GM18873 (cell line): ENCODE measurements around the gene ASB2.
A peak's percentile ranks its signal among the peaks of the same experiment; 100 is the strongest.

Experiments
- ATAC-seq: cut with Tn5 transposase; IDR thresholded peaks from one replicate; pipeline ENCODE4 v1.9.1; 2021; ENCODE audit warnings: mild to moderate bottlenecking, moderate library complexity, moderate number of reproducible peaks; ENCODE audit not compliant: unreplicated experiment, low FRiP score

ASB2 gene

DNA sequence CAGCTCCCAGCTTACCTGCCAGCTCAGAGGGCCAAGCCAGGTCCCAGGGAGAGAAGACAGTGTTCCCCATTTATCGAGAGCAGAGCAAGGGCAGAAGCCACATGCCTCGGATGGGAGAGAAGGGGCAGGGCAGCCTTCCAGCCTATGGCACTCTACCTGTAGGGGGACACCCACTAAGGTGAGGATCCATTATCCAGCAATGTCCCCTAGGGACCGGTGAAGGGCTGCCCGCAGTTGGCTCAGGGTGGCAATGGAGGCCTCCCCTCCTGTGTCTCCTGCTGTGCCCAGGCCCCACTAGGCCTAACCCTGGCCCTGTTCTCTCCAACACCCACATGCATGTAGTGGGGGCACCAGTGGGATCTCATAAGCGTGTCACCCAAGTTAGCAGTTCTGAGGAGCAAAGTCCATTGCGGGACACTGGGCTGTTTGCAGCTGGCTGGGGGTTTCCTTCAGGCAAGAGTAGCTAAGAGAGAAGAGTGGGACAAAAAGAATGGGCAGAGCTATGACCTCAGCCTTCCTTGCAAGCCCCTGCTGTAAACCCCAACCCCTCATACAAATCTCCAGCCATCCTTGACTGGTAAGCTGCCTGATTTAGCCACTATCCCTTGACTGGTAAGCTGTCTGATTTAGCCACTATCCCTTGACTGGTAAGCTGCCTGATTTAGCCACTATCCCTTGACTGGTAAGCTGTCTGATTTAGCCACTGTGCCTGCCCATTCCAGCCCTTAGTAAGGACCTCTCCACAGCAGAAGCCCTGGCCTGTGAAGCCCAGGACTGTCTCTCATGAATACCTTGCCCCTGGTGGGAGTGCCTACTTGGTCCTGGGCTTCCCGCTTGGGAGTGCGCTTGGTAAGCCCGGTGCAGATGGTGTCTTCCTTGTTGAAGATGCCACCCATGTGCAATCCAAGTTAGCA lies 5.2 kb upstream of the ASB2 start:
- no peak for ATAC-seq

DNA sequence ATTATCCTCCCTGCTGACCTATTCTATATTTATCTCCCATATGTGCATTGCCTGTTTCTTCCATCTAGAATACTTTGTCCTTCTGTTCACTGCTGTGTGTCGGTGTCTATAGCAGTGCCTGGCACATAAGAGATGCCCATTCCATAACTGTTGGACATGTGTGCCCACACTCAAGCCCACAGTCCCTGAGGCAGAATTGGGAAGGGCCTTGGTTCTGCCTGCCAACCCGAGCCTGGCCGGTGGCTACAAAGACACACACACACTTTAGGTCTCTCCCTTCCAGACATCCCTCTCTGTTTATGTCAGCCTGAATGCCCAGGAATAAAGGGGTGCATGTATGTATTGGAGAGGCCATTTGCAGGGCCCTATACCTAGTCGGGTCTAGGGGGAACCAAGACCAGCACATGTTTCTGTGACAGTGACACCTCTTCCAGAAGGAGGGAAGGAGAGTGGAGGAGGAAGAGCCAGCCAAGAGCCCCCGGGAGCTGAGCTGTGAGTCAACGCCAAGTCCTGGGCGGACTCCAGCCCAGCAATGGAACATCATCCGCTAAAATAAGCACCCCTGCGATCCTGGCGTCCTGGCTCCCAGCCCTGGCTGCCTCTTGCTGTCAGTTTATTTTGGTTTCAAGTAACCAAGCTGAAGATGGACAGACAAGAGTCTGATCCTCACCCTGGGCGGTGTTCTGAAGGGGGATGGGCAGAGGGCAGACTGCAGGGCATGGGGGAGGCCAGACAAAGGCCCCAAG lies 4.3 kb upstream of the ASB2 start:
- no peak for ATAC-seq

DNA sequence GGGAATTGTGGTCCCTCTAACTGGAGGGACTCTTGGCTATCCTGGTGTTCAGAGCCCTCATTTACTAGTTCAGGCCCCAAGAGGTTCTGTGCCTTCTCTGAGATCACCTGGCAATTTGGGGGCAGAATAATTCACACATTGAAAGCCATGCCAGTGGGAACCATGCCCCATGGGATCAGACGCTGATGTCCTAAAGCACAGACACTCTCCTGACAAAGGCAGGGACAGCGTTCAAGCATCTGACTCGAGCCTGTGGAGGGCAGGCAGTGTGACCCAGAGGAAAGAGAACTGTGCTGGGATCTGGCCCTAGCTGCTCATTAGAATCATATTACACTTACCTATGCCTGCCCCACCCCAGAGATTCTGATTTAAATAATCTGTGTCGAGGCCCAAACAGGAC lies 2.4 kb upstream of the ASB2 start:
- no peak for ATAC-seq

DNA sequence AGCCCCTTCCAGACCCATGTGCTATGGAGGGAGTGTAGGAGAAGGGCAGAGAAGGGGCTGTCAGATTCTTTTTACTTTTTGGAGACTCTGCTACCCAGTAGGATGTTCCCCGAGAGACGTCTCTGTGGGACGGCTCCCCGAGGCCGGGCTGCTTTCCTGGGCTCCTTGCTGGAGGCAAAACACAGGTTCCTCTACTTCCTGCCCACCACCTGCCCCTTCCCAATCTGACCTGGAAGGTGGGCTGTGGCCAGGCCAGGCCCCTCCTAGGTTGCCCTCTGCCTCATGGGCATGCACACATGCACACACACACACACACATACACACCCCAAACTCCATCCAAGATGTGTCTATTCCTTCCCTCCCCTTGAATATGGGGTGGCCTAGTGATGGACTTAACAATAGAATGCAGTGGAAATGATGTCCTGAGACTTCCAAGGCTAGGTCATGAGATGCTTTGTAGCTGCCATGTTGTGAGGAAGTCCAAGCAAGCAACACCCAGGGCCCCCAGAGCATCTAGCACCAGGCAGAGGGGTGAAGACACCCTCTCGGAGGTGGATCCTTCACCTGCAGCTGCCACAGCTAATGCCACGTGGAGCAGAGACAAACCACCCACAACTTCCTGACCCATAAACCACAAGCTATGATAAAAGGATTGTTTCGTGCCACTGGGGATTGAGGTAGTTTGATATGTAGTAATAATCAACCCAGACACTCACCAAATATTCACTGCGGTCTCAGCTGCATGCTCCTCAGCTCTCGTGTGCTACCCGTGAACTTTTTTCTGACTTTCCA lies 1.6 kb upstream of the ASB2 start:
- peak; percentile 58 for ATAC-seq

DNA sequence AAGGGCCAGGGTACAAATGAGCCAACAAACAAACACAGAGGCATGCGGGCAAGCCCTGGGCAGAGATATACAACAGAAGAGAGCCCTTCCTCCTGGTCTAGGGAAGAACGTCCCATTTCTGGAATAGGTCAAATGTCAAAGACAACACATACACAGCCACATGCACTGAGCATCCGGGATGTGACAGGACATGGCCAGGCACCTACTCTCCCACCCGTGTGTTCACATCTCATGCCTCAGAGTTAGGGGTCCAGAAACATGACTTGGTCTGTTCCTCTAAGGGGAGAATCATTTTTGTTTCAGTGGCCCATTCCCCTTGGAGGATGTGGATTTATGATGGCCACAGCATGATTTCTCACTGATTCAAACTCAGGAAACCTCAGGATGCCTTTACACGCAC lies 801 bp upstream of the ASB2 start:
- ATAC-seq, result no peak

DNA sequence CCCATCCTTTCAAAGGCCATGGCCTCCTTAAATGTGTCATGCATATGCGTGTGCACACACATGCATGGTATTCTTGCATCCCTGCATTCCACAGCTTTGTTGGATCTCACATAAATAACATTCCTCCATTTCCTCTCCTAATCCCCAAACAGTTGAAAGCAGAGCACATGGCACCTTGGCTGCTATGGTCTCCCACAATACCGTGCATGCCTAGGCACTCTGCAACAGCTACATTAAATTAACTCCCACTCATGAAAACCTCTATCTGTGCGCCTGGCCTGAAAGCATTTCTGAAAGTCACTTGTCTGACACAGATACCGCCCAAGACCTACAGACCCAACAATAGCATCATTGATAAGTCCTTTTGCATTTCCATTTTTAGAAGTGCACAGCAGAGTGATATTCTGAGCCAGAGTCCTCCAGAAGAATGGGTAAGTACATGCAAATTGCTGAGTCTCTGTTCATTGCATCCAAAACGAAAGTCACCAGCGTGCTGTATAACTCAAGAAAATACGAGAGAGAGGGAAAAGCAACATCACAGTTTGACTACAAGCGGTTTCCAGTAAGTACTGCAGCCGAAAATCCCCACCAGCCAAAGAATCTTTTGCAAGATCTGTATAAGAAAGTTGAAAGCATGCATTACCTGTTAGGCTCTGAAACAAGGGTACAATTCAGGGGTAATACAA lies 436 bp downstream of the ASB2 start:
- peak; percentile 67 for ATAC-seq

DNA sequence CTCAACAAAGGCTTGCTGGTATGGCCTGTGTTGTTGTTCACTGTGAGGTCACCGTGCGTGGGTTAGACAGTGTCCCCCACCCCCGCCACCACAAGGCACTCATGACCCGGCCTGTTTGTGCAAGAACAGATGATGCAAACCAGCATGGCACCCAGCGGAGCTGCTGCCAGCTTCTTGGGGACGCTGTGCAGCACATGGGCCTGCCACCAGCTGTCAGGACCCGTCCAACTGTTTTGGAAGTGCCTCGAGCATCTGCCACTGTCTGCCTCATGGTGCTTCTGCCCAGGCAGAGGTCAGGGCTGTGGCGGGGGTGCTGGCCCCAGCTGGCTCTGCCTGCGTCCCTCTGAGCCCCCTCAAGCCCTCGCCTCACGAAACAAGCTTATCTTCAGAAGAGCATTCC lies 1.5 kb downstream of the ASB2 start:
- no peak for ATAC-seq

DNA sequence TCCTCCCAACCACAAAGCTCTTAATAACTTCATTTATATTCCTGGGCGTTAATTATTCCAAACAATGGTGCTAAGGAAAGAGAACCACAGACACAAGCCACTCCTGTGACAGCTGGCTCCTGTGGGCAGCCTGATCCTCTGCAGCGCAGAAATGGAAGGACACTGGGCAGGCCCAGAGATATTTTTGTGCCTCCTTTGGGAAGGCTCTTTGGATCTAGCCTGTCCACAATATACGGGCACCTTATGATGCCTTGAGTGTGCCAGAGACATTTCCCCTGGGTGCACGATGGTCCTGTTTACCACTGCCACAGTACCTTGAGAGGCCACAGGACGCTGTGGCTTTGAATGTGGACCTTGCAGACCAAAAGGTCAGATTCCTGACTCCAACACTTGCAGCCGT lies 2.1 kb downstream of the ASB2 start:
- ATAC-seq, result no peak

DNA sequence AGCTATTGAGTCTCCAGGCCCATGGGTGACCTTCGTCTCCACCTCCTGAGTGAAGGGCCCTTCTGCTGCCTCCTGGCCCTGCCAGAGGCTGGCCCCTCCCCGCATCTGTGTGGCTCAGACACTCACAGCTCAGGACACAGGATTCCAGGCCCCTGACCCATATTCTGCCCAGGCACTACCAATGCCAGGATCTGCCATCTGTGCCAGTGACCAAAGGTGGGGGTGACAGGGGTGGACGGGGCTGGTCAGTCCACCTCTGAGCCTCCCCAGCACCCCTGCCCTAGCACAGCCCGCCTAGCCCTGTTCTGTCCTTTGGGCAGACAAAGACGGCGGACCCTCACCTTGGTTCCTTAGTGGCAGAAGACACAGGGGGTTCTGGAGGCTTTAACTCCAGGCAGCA lies 2.8 kb downstream of the ASB2 start:
- no peak for ATAC-seq

DNA sequence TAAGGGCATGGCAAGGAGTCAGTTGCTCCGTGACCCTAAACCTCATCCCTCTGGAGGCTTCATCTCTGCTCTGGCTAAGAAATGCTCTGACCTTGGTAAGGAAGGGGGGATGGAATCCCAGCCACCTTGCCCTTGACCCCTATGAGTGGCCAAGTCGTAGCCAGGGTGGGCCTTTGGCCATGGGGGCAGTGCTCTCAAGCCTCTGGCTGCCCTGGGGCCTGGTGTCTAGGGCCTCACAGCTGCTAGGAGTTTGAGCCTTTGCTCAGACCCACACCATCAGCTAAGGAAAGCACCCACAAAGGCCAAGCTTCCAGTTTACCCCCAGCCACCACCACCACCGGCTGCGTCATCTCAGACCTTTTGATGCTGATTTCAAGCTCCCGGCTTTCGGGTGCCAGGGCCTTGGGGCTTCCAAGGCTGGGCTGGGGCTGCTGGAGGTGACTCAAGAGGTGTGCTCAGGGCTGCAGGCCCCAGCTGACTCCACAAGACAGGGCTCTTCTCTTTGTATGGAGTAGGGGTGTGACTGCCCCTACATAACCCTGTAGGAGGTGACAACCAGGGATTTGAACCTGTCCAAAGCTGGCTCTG lies 3.7 kb downstream of the ASB2 start:
- no peak for ATAC-seq

DNA sequence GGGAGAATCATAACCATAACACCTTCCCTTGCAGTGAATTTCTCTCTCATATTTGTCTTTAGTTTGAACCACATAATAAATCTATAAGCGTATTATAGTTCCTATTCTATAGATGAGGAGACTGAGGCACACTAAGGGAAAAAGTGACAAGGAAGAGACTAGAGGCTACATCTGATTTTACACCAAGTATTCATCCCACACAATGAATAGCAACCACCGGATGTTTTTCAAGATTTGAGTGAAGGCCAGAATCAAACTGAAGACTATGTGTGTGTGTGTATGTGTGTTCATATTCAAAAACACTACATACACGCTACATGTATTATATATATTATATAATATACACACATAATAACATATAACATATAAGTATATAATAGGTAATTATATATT lies 4.7 kb downstream of the ASB2 start:
- no peak for ATAC-seq

DNA sequence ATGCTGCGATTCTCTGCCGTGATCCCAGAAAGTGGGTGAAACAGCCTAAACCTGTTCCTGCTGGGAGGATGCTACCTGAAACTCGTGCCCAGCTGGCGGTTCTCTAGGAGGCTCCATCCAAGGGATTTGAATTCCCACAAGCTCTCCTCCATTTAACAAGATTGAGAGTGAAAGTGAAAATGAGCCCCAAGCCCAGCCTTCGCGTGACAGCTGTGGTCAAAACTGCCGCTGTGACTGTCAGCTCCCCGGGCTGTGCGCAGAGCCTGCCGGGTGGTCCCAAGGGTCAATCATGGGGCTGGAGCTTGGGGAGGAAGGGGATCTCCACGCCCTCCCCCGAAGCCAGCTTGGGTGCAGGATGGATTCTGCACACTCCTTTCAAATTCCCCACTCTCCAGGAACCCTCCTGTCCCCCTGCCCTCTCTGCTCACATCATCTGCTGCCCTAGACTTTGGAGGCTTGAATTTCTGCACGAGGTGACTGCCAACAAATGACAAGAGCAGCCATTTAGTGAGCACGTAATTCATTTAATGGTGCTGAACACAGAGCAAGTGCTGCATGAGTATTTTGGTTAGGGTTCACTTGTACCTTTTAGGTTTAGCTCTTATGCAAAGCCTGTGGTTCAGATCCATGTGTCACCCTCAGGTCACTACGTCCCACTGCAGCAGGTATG lies 5.3 kb downstream of the ASB2 start:
- peak; percentile 31 for ATAC-seq

DNA sequence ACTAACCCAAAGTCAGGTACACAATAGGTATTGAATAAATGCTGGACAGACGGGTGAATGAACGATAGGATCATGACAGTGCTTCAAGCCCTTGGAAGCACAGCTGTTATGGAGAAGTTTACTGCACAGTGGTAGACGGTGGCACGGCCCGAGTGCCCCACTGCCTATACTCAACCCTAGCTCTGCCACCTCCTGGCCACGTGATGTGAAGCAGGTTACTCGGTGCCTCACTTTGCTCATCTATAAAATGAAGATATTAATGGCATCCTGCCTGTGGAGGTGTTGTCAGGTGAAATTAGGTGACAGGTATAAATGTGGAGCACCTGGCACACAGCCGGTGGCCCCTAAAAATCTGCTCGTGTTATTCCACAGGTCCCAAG lies 5.8 kb downstream of the ASB2 start:
- ATAC-seq, result peak; percentile 22

DNA sequence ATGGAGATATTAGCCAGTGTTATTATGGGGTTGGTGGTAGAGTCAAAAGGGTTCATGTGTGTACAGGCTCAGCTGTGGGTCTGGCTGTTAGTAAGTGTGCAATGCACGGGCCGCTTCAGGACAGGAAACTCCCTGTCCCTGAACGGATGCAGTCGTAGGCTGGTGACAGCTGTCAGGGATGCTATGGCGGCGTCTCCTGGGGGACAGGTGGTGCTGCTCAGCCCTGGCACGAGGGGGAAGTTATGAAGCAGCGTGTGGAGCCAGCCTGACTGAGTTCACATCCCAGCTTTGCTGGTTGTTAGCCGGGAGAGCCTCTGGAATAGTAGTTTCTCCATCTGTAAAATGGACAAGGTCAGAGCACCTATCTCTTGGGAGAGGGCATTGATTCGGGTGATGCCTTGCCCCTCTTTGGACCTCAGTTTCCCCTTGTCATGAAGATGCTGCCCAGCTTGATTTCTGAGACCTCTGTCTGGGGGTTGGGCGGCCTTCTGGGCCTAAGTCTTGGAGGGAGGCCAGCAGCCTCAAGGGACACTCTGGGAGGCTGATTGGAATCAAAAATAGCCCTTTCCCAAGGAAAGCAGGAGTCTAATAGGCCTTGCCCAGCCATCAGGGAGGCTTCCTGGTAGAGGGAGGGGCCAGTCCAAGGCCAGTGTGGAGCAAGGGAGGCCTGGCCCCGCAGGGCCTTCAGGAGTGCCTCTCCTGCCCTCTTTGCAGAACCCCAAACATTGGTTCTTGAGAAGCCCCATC lies 7.1 kb downstream of the ASB2 start:
- ATAC-seq, result no peak

DNA sequence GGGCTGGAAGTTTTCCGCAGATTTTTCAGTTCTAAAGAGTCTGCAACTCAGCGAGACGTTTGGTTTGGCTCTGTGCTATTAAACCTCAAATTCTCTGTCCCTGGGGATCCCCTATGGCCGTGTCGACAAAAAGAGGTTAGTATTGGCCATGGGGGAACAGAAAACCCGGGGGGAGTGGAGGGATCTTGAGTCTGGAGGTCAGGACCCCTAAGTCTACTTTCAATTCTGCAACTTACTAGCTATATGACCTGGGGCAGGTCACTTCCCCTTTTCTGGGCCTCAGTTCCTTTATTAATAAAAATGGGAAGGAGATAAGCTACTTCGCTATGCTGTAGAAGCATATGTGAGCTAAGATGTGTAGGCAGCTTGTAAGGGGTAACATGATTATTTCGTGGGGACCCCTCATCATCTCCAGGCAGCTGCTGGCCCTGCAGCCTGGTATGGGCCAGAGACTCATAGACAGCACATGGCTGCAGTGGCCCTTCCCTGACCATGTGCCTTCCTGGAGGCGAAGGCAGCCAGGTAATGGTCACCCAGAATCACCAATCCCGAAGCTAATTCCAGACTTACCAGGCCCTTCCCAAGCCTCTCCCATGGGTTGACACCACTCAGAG lies 8.6 kb downstream of the ASB2 start:
- peak; percentile 32 for ATAC-seq

DNA sequence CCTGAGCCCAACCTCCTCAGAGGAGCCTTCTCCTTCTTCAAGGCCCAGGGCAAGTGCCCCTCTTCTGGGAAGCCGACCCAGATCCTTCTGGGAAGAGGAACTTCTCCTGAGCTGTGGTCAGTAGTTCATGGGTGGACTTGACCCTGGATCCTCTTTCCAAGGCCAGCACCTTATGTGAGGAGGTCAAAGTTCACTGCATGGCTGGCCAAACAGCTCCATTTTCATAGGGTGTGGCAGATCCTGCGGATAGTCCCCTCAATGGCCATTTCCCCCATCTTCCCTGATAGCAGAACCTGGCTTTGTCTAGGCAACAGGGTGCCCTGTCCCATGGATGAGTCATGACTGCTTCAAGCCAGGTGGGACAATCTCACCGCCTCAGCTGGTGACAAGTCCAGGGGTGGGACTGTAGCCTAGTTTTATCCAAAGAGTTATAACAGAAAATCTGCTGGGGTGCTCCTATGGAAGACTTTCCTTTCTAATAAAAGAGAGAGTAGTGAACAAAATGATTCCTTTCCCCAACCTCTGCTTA lies 10.4 kb downstream of the ASB2 start:
- no peak for ATAC-seq

DNA sequence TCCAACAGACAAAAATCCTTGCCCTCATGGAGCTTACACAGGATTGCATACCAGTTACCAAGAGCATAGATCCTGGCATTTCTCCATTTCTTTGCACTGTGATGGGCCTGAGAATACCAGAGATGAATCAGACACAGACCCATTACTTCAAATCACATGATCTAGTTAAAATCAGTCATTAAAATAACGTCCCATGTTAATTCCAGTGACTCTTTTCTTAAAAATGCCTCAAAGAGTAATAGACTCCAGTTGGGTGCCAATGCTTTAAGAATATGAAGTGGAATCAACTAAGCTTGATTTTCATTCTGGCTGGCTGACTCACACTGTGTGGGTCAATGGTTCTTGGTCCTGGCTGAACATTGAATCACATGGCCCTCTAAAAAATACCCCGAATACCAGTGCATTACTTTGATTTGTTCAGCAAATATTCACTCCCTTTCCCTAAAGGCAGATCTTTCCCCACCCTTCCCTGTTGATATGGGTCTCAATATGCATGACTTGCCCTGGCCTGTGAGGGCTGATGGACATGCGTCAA lies 11.0 kb downstream of the ASB2 start:
- no peak for ATAC-seq

DNA sequence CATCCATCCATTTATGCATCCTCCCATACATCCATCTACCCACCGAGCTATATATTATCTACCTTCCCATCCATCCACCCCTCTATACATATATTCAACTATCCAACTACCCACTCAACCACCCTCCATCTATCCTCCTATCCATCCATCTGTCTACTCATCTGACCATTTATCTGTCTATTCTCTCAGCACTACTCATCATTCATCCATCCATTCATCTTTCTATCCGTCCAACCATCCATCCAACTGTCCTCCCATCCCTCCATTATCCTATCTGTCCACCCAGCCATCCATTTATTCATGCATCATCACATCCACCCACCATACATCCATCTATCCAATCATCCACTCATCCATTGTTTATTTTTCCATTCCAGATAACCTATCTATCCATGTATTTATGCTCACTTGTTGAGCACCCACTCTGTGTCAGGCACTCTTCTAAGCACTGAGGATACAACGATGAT lies 11.5 kb downstream of the ASB2 start:
- ATAC-seq, result no peak
